ENCODE data around the gene EIF1AD. TPM values are rescaled to one million over a fixed set of nuclear protein-coding genes. Genes with fewer than 3 reads are reported as not detected.

EIF1AD gene
- total and polyA plus RNA-seq, 4 donors: 18.4 to 33.7 (median 29.1) TPM

DNA sequence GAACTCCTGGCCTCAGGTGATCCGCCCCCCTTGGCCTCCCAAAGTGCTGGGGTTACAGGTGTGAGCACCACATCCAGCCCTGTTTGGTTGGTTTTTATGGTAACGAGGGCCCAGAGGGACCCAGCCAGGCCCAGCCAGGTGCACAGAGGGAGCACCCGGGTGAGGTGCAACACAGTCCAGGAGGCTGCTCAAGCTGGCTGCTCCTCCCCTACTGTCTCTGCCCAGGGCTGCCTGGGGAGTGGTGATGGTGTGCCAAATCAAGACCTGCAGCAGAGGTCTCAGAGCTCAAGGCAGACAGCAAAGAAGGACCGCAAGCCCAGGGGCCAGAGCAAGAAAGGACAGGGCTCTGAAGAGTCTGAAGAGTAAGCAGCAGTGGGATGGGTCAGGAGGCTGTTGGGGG is 55.3 kb downstream of the EIF1AD start:
- no peak for DNase-seq (ENCODE audit: low read depth in 4 of 6, low spot score in 6 of 6)
- Histone ChIP-seq H3K4me1 (ENCODE audit: control insufficient read depth, insufficient read depth, low read length) (peaks cover 2% of the 10 kb centered on the region), H3K27ac (ENCODE audit: low read depth, low read length) (no peak overlapping the region), H3K9me3 (ENCODE audit: control insufficient read depth, insufficient read depth, low read length) (no peaks in the 10 kb centered on the region), H3K36me3 (ENCODE audit: control insufficient read depth, insufficient read depth, low read length) (no peaks in the 10 kb centered on the region), H3K27me3 (ENCODE audit: control insufficient read depth, insufficient read depth, low read length) (no peaks in the 10 kb centered on the region), H3K4me3 (ENCODE audit: low read depth, low read length) (no peak overlapping the region)
- 100% methylated on average over 4 of the region's 4 CpGs for WGBS (ENCODE audit: insufficient coverage)

Other genes starting within 250 kb of the EIF1AD start
- gene AP5B1, start 221.2 kb downstream of the EIF1AD start, total RNA-seq: 1 to 10 TPM; 5.0 to 6.4 TPM
- 1 to 10 TPM; 6.9 to 9.3 TPM for gene AP5B1, start 221.2 kb downstream of the EIF1AD start, polyA plus RNA-seq (ENCODE audit: insufficient read length in 2 of 2)
- not detected for gene OVOL1, start 215.1 kb downstream of the EIF1AD start, total RNA-seq
- under 1 TPM in 1 of 2 donors, not detected in 1; 0.09 TPM for gene OVOL1, start 215.1 kb downstream of the EIF1AD start, polyA plus RNA-seq (ENCODE audit: insufficient read length in 2 of 2)
- gene SNX32, start 168.2 kb downstream of the EIF1AD start, total RNA-seq: 1 to 10 TPM; 3.3 to 4.0 TPM
- 10 to 100 TPM in 1 of 2 donors, 1 to 10 TPM in 1; 9.7 to 22.1 TPM for gene SNX32, start 168.2 kb downstream of the EIF1AD start, polyA plus RNA-seq (ENCODE audit: insufficient read length in 2 of 2)
- gene CFL1, start 144.0 kb downstream of the EIF1AD start, total RNA-seq: 100 to 1,000 TPM; 472 to 682 TPM
- gene CFL1, start 144.0 kb downstream of the EIF1AD start, polyA plus RNA-seq (ENCODE audit: insufficient read length in 2 of 2): 1,000 to 10,000 TPM; 1,362 to 1,371 TPM
- gene MUS81, start 141.7 kb downstream of the EIF1AD start, total RNA-seq: 10 to 100 TPM; 24.9 to 49.7 TPM
- 10 to 100 TPM; 57.4 to 62.0 TPM for gene MUS81, start 141.7 kb downstream of the EIF1AD start, polyA plus RNA-seq (ENCODE audit: insufficient read length in 2 of 2)
- gene EFEMP2, start 129.4 kb downstream of the EIF1AD start, total RNA-seq: 10 to 100 TPM; 21.2 to 84.5 TPM
- gene EFEMP2, start 129.4 kb downstream of the EIF1AD start, polyA plus RNA-seq (ENCODE audit: insufficient read length in 2 of 2): 10 to 100 TPM; 73.6 to 94.1 TPM
- under 1 TPM; 0.20 to 0.39 TPM for gene CTSW, start 122.3 kb downstream of the EIF1AD start, total RNA-seq
- under 1 TPM; 0.51 to 0.96 TPM for gene CTSW, start 122.3 kb downstream of the EIF1AD start, polyA plus RNA-seq (ENCODE audit: insufficient read length in 2 of 2)
- 100 to 1,000 TPM in 1 of 2 donors, 10 to 100 TPM in 1; 79.4 to 139 TPM for gene FIBP, start 113.7 kb downstream of the EIF1AD start, total RNA-seq
- 100 to 1,000 TPM; 144 to 158 TPM for gene FIBP, start 113.7 kb downstream of the EIF1AD start, polyA plus RNA-seq (ENCODE audit: insufficient read length in 2 of 2)
- 10 to 100 TPM; 15.7 to 23.5 TPM for gene CCDC85B, start 111.5 kb downstream of the EIF1AD start, total RNA-seq
- 10 to 100 TPM; 50.2 to 53.9 TPM for gene CCDC85B, start 111.5 kb downstream of the EIF1AD start, polyA plus RNA-seq (ENCODE audit: insufficient read length in 2 of 2)
- gene FOSL1, start 101.8 kb downstream of the EIF1AD start, total RNA-seq: under 1 TPM in 1 of 2 donors, not detected in 1; 0.20 TPM
- under 1 TPM; 0.36 to 0.41 TPM for gene FOSL1, start 101.8 kb downstream of the EIF1AD start, polyA plus RNA-seq (ENCODE audit: insufficient read length in 2 of 2)
- gene C11orf68, start 83.1 kb downstream of the EIF1AD start, total RNA-seq: 10 to 100 TPM; 13.9 to 20.4 TPM
- 10 to 100 TPM; 62.3 to 66.2 TPM for gene C11orf68, start 83.1 kb downstream of the EIF1AD start, polyA plus RNA-seq (ENCODE audit: insufficient read length in 2 of 2)
- gene DRAP1, start 82.7 kb downstream of the EIF1AD start, total RNA-seq: 100 to 1,000 TPM in 1 of 2 donors, 10 to 100 TPM in 1; 46.4 to 127 TPM
- gene DRAP1, start 82.7 kb downstream of the EIF1AD start, polyA plus RNA-seq (ENCODE audit: insufficient read length in 2 of 2): 100 to 1,000 TPM; 178 to 183 TPM
- under 1 TPM in 1 of 2 donors, not detected in 1; 0.39 TPM for gene TSGA10IP, start 56.7 kb downstream of the EIF1AD start, total RNA-seq
- under 1 TPM; 0.60 to 0.68 TPM for gene TSGA10IP, start 56.7 kb downstream of the EIF1AD start, polyA plus RNA-seq (ENCODE audit: insufficient read length in 2 of 2)
- gene SART1, start 40.4 kb downstream of the EIF1AD start, total RNA-seq: 10 to 100 TPM; 29.2 to 43.3 TPM
- gene SART1, start 40.4 kb downstream of the EIF1AD start, polyA plus RNA-seq (ENCODE audit: insufficient read length in 2 of 2): 10 to 100 TPM; 60.6 to 68.2 TPM
- 10 to 100 TPM; 14.3 to 45.2 TPM for gene BANF1, start 346 bp upstream of the EIF1AD start, total RNA-seq
- 100 to 1,000 TPM; 264 to 280 TPM for gene BANF1, start 346 bp upstream of the EIF1AD start, polyA plus RNA-seq (ENCODE audit: insufficient read length in 2 of 2)
- gene CST6, start 9.9 kb upstream of the EIF1AD start, total RNA-seq: under 1 TPM in 1 of 2 donors, not detected in 1; 0.17 TPM
- not detected for gene CST6, start 9.9 kb upstream of the EIF1AD start, polyA plus RNA-seq (ENCODE audit: insufficient read length in 2 of 2)
- gene CATSPER1, start 24.3 kb upstream of the EIF1AD start, total RNA-seq: not detected
- under 1 TPM in 1 of 2 donors, not detected in 1; 0.10 TPM for gene CATSPER1, start 24.3 kb upstream of the EIF1AD start, polyA plus RNA-seq (ENCODE audit: insufficient read length in 2 of 2)
- gene GAL3ST3, start 47.0 kb upstream of the EIF1AD start, total RNA-seq: 1 to 10 TPM; 4.5 to 5.8 TPM
- 10 to 100 TPM; 18.5 to 19.0 TPM for gene GAL3ST3, start 47.0 kb upstream of the EIF1AD start, polyA plus RNA-seq (ENCODE audit: insufficient read length in 2 of 2)
- 100 to 1,000 TPM in 1 of 2 donors, 10 to 100 TPM in 1; 84.1 to 156 TPM for gene SF3B2, start 50.2 kb upstream of the EIF1AD start, total RNA-seq
- 100 to 1,000 TPM; 237 to 246 TPM for gene SF3B2, start 50.2 kb upstream of the EIF1AD start, polyA plus RNA-seq (ENCODE audit: insufficient read length in 2 of 2)
- 10 to 100 TPM; 29.9 to 51.8 TPM for gene PACS1, start 68.1 kb upstream of the EIF1AD start, total RNA-seq
- 100 to 1,000 TPM in 1 of 2 donors, 10 to 100 TPM in 1; 92.3 to 114 TPM for gene PACS1, start 68.1 kb upstream of the EIF1AD start, polyA plus RNA-seq (ENCODE audit: insufficient read length in 2 of 2)